ENCODE data around the gene PTPN20.

PTPN20 gene

DNA sequence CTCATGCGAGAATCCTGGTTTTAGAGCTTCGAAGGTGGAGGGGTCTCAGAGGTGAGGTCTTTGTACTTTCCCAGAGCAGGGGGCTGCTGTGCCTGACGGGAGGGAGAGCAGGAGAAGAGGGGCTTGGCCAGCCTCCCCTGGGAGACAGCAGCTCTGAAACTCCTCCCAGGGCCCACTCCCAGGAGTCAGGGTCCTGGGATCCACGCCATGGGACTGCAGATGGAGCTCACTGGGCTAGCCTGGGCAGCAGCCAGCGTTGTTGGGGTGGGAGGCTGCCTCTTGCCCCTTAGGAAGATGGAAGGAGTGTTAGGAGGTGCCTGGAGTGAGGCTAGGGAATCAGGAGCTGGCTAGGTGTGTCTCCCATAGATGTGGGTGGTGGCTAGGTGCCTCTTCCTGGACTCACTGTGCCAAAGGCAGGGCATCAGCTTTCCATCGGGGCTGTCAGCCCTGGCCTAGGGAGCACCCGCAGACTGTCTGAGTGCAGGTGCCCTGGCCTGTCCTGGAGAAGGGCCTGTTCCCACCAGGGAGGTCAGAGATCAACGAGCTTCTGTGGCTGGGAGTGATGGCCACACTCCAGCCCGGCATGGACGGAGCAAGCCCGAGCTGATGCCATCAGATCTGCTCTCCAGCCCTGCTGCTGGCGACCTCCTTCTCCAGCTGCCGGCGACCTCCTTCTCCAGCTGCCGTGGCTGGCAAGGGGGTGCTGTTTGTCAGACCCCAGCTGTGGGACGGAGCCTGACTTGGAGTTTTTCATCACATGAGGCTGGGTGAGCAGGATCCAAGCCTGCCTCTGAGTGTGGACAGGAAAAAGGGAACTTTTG lies 111.3 kb downstream of the PTPN20 start:
- no peak for DNase-seq

DNA sequence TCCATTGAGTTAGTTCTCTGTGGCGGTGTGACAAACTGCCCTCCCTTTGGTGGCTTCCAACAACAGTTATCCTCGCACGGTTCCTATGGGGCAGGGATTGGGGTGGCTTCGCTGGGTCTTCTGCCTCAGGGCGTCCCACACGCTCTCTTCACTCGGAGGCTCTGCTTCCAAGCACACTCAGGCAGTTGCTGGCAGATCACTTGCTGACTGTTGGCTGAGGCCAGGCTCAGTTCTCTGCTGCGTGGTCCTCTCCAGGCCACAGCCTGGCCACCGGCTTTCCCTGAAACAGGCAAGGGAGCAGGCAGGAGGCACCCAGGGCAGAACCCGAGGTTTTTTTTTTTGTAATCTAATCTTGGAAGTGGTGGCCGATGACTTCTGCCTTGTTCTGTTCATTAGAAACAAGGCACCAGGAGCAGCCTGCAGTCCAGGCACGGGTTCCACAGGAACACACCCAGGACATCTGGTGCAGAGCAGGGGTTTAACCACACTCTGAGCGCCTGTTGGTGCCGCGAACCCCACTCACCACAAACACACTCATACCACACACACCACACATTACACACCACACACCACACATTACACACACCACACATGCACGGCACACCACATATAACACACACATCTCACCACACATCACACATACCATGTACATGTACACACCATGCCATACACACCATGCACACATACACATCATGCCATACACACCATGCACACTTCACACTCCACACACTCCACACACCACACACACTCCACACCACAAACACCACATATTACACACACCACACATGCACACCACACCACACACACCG lies 112.2 kb downstream of the PTPN20 start:
- no peak for DNase-seq

DNA sequence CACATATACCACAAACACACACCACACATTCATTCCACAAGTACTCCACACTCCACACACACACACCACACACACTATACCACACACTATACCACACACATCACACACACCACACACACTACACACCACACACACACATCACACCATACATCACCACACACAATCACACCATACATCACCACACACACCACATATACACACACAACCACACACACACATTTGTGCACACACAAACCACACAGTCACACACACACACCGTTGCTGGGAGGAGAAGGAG lies 112.8 kb downstream of the PTPN20 start:
- DNase-seq, result no peak

DNA sequence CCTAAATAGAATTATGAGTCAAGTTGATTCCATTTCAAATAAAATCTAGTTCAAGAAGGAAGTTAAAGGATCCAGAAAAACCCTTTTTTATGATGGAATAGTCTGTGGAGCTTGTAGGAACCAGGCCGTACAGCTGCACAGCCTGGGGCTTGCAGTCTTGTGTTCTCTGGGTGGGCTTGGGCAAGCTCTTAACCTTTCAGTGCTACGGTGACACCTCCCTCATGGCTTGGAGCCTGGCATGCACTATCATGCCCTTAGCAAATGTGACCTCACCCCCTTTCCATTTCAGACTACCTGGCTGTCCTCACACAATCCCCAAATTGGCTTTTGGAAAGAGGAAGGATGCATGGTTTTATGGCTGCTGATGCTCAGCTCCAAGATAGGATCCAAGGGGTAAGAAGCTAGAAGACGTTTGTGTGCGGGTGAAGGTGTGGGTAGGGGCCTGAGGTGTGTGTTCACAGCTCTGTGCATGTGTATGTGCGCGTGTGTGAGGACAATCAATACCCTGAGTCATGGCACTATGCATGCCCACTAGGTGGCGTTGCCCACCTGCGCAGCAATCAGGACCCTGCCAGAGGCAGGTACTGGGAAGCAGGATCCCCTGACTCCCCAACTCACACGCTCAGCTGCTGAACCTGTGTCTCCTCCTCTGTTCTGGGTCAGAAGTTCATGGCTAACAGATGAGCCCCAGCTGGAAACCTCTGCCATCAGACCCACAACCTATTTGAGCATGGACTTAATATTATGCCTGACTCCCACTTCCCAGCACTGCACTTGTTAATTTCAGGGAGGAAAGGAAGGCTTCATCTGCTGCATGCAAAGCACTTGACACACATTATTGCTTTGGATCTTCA lies 113.4 kb downstream of the PTPN20 start:
- DNase-seq, result peak; percentile 22

DNA sequence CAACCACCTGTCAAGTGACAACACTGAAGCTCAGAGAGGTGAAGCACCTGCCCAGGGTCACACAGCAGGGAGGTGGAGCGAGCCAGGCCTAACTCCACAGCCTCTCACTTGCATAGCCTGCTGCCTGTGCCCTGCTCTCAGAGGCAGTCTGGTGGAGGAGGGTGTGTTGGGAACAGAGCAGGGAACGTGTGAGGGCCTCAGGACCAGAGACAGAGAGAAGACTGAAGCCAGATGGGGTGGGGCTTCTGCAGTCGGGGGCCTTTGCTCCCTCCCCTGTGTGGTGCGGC lies 114.0 kb downstream of the PTPN20 start:
- no peak for DNase-seq

DNA sequence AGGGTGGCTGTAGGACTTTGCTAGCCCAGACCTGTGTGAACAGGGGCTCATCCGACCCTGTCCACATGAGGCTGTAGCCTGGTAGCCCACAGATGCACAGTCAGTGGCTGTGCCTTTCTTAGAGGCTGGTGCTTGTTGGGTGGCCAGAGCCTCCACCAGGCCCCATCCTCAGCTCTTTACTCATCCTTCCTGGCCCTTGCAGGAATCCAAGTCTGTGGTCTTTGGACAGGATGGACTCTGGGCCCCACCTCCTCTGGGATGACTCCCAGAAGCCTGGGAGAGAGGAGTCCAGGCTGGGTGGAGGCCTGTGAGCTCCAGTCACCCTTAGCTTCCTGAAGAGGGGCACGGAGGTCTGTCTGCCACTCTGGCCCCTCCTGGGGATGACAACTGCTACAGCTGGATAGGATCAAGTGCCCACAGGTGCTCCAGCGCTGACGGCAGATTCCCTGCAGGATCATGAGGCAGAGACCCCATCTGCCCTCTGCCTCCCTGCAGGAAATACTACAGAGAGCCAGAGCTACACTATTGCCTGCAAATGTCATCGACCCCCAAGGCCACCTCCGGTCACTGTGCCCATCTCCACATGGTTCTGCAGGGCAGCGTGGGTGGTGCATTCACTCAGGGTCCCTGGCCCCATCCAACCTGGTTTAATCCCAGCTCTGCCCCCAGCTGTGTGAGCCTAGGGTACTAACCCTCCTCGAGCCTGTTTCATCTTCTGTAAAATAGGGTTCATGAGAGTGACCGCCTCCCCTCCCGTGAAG lies 114.5 kb downstream of the PTPN20 start:
- no peak for DNase-seq

DNA sequence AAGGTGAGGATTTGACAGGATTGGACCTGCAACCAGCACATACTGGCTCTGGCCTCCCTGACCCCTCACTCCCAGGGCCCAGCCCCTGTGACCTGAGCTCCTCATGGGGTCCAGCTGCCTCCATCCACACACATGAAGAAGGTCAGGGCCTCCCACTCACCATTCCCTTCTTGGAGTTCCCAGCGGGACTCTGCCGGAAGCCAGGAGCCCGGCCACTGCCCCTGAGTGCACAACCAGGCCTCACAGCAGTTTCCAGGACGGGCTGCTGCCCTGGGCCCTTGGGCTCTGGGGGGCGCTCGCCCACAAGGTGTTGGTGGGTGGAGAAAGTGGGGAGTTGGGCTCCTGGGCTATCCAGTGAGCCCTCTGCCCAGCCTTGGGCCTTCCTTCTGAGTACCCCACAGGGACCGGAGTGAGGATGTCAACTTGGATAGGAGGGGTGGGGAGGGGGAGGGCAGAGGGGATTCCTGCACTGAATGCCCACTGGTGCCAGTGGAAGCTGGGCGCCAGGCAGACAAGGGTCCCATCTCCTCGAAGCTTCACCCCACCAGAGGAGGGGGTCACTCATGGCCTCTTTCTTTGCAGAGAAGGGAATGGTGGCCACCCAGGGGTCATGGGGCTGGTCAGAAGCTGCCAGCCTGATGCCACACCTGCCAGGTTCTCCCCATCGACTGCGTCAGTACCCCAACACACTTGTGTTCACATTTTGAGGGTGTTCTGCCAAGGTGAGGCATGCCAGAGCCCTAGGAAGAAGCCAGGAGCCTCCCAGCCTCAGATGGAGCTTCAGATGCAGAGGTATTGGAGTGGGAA lies 115.3 kb downstream of the PTPN20 start:
- DNase-seq, result no peak

DNA sequence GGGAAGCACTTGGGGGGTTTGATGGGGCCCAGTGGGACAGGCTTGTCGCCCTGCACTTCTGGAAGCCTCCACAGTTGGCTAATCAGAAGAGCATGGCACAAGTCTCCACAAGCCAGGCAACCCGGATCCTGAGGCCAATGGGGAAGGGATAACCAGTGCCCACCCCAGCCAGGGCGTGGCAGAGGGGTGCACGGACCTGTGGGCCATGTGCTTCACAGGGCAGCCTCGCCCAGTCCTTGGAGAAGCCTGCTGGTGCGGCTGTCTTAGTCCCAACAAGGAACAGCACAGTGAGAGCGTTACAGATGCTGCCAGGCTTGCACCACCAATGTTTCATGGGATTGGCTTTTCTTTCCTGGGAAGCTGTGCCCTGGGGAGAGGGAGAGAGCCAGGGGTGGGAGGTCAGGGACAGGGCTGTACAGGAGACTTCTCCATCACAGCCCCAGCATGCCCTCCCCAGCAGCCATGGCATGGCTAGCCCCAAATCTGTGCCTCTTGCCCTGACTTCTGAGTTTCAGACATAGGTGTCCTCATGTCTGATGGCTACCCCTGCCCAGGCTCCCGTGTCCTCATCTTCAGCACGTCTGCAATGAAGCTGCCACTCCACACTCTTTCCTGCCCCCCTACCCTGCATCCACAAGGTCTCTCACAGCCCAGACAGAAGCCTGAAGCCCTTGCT lies 116.0 kb downstream of the PTPN20 start:
- no peak for DNase-seq

DNA sequence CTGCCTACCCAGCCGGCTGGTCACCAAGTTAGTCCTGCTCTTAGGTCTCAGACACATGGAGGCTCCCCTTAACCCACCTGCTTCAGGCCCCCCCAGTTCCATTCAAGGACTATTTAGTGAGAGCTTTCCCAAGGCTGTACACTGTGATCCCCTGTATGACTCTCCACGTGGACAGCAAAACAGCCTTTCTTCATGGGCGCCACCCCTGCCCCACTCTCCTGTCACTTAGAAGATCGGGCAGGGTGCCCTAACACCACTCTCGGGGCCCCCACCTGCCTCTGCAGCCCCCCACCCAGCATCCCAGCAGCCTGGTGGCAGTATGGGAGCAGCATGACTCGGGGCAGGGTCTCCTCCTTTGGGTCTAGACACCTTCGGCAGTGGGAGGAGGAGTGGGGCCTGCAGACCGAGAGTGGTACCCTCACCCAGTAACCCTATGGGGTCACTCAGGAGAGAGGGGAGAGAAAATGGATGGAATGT lies 116.6 kb downstream of the PTPN20 start:
- no peak for DNase-seq

DNA sequence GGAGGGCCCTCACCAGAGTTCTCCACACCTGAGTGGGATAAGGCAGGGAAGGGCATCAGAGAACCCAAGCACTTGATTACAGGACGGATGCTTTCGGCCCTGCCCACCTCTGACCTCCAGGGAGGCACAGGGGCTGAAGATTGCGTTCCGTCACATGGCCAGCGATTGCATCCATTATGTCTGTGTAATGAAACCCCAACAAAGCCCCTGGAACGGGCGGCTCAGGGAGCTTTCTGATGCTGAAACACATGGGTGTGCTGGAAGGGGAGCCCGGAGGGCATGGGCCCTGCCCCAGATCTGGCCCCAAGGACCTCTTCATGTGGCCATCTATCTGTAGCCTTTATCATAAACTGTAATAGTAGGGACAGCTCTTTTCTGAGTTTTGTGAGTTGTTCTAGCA lies 117.2 kb downstream of the PTPN20 start:
- no peak for DNase-seq

DNA sequence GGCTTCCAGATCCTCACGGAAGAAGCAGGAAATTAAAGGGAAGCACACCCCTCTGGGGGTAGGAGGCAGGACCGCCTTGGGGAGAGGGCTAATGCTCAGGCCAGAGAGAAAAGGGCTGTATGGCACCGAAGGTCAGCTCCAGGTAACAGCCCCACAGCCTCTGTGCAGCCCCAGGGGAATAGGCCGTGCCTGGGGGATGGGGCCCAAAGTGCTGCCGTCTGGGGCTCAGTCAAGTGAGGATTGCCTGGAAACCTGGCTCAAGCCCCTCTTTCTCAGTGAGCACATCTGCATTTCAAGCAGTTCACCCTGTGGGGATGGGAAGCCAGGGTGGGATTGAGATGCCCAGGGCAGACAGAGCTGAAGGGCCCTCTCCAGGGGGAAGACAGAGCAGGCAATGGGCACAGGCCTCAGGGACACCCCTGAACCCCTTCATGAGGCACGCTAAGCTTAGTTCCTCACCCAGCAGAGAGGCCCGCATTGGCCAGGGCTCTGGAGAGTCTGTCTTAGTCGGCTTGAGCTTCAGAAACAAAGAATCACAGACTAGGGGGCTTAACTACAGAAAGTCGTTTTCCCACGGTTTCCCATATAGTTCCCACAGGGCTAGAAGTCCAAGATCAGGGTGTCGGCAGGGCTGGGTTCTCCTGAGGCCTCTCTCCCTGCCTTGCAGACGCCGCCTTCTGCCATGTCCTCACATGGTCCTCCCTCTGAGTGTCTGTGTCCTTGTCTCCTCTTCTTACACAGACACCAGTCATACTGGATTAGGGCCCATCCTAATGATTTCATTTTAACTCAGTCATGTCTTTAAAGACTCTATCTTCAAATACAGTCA lies 118.2 kb downstream of the PTPN20 start:
- DNase-seq, result no peak

DNA sequence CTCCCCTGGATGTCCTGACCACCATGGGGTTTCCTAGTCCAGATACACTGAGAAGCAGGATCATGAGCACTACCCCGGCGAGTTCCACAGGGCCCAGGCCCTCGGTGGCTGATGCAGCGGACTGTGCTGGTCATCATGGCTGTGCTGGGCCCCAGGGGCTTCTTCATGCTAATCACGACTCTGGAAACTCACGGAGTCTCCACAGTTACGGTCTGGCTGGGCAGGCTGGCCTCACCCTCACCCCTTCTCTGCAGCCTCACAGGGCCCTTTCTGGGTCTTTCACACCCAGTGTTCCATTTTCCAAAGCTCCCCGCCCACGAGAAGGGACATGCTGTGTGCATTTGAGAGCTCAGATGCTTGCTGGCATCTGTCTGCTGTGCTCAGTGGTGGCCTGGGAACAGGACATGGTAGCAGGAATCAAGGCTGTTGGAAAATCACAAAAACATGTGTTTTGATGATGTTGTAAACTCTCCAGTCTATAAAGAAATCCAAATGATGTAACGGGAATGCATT lies 119.0 kb downstream of the PTPN20 start:
- no peak for DNase-seq

DNA sequence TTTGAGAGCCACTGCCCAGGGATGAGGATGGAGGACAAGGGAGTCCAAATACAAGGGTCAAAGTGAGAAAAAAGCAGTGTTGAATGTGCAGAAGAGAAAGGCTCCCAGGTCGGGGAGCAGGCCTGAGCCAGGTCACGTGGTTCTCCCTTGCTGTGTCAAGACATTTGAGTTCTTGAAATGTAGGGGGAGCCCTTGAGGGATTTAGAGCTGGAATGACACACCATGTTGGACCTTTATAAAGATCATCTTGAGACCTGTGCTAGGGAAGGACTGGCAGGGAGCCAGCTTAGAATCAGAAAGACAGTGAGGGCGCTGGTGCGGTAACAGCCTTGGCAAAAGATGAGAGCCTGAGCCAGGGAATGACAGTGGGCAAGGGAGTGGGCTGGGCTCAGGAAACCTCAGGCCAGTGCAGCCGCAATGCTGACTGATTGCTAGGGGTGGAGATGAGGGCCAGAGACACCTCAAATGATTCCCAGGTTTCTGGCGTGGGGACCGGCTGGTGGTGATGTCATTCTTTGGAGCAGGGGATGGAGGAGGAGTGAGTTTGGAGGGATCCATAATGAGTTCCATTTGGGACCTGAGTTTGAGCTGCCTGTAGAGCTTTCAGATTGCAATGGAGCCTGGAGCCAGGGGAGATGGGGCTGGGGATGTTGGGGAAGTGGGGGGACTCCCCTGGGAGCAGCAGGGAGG lies 120.1 kb downstream of the PTPN20 start:
- DNase-seq, result no peak

DNA sequence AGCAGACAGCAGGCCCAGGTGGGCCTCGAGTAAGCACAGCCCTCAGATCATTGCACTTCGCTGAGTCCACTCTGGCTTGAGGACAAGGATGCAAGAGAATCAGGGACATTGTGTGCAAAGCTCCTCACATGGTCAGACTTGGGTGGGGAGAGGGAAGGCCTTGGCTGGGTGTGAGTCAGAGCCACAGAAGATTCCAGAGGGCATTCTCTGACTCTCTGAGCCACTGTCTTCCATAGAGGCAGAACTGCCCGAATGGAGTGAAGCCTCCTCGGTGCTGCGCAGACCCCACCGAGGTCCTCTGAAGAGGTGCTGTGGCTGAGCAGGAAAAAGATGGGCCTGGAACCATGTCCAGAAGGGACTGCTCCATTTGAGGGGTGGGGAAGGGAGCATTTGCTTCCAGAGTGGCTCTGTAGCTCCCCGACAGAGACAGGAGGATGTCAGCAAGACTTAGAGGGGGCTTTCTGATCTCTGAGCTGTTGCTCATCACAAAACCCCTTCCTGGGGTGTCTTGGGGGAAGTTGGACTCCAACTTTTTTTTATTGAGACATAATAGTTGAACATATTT lies 120.8 kb downstream of the PTPN20 start:
- no peak for DNase-seq

DNA sequence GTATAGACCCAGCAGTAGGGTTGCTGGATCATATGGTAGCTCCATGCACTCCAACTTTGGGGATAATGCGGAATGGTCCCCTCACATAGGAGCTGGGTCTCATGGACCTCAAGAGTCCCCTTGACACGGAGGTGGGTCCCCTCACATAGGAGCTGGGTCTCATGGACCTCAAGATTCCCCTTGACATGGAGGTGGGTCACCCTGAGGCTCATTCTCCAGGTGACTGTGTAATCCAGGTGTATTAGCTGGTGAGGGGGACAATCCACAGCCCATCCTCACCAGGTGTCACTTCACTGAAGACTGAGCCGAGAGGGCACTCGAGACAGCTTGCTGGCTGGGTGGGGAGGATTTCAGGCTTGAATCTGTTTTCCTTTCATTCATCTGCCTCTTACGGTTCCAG lies 121.9 kb downstream of the PTPN20 start:
- no peak for DNase-seq

DNA sequence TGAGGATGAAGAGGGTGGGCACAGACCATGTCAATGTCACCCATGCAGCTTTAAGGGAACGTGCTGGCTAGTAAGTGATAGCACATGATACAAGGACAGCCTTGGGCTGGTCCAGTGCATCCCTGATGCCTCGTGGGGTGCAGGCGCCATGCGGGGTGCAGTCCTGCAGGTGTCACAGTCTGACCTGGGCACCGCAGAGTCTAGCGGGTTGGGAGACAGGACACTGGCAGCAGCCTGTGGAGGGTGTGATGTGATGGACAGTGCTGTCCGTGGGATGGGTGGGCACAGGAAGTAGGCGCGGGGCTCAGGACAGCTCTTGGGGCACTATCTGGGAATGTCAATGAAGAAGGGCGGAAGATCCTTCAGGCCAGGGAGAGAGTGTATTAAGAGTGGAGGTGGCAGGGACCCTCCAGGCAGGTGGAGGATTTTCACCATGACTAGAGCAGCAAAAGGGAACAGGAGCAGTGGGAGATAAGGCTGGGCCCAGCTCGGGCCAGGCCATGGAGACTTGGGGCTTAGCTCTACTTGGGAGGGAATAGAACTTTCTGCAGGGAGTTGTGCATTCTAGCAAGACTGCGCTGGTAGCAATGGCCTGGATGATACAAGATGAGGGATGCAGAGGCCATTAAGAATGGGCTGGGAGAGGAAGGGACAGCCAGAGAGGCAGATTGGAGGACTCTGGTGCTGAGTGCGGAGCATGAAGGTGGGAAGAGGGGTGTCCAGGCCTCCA lies 122.5 kb downstream of the PTPN20 start:
- DNase-seq, result no peak

DNA sequence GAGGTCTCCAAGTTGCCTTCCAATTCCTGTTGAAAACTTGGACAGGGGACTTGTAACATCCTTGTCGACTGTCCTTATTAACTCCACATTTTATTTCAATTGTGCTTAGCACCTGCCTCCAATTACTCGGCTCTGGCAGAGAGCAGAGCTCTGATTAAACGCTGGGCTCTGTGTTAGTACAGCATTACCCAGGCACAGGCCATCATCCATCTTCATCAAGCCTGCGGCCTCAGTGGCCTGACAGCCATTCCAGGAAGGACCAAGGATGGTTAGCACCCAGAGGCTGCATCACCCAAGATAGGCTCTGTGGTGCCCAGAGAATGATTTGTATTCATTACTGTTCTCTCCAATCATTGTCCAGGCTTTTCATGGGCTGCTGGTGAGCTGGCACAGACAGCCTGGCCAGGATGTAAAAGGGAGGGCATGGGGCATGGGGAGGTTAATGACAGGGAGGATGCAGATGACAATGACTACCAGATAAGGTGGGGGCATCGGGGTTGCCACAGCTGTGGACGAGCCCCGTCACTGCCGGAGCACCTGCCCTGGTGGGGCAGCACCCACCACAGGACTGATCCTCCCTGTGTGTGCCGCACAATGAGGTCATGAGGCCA lies 123.3 kb downstream of the PTPN20 start:
- no peak for DNase-seq

DNA sequence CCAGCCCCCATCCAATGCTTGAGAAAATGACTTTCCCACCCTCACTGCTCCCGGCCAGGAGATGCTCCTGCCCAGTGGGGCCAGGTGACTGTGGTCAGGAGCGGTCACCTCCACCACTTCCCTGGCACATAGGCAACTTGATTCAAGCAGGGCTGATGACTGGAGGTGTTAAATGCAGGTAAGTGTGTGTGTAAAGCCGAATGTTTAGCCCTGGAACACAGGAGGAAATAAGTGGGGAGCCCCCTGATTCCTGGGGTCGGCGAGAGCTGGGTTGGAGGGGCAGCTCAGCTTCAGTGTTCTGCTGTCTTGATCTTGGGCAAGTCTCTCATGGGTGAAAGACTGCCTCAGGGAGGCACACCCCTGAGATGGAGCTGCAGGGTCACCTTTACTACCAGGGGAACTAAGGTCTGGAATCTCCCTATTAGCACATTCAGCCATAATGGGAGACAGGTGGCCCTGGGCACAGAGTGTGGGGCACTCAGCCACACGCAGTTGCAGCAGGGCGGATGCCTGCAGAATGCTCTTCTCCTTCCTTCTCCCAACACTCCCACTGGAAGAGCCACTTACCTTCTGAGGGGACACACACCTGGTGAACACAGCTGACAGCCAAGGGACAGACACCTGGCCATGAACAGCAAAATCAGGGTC lies 124.1 kb downstream of the PTPN20 start:
- no peak for DNase-seq
